GM19328 (cell line): ENCODE results near the gene PKN1.

Experiments used
- ATAC-seq: cut with Tn5 transposase; IDR thresholded peaks from one replicate; pipeline ENCODE4 v1.9.1; 2021; ENCODE audit warnings: mild to moderate bottlenecking, moderate library complexity; ENCODE audit not compliant: unreplicated experiment

Gene PKN1

DNA sequence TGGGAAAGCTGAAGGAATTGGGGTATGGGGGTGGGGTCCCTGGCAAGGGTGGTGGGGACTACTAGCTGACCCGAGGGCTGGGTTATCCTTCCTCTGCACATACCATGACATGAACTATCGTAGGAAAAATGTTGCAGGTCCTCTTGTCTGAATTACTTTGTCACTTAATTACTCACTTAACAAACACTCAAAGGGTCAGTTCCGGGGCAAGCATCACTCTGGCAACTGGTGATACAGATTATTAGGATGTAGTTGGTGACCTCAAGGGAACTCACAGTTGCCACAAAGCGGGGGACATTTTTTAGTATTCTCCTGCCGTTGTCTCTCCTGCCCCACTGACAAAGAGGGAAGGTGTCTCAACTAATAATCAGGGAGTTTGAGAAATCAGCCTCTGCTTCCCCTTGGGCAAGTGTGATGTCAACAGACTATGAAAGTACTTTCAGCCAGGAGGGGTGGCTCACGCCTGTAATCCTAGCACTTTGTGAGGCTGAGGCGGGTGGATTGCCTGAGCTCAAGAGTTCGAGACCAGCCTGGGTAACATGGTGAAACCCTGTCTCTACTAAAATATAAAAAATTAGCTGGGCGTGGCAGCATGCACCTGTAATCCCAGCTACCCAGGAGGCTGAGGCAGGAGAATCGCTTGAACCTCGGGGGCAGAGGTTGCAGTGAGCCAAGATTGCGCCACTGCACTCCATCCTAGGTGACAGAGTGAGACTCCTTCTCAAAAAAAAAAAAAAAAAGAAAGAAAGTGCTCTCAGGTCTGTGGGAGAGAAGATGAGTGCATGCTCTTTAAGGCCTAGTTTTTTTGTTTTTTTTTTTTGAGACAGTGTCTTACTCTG lies 74.8 kb downstream of the PKN1 start:
- no peak for ATAC-seq

GRCh38 chr19:14510311-14511228 lies 77.5 kb downstream of the PKN1 start:
- ATAC-seq = no peak

- ATAC-seq = no peak
These were observed 78.1 kb downstream of the PKN1 start for GRCh38 chr19:14511229-14511593.

DNA sequence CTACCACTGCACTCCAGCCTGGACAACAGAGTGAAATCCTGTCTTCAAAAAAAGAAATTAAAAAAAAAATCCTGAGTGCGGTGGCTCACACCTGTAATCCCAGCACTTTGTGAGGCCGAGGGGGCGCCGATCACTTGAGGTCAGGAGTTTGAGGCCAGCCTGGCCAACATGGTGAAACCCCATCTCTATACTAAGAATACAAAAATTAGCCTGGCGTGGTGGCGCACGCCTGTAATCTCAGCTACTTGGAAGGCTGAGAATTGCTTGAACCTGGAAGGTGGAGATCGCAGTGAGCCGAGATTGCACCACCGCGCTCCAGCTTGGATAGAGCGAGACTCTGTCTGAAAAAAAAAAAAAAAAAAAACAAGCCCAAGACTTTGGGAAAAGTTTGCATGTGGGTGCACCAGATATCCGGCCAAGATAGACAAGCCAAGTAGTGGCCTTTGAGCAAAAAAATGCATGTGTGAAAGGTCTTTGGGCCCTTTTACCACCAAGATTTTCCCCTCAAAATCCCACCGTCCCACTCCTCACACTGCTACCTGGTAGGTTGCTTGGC lies 79.4 kb downstream of the PKN1 start:
- no peak for ATAC-seq

DNA sequence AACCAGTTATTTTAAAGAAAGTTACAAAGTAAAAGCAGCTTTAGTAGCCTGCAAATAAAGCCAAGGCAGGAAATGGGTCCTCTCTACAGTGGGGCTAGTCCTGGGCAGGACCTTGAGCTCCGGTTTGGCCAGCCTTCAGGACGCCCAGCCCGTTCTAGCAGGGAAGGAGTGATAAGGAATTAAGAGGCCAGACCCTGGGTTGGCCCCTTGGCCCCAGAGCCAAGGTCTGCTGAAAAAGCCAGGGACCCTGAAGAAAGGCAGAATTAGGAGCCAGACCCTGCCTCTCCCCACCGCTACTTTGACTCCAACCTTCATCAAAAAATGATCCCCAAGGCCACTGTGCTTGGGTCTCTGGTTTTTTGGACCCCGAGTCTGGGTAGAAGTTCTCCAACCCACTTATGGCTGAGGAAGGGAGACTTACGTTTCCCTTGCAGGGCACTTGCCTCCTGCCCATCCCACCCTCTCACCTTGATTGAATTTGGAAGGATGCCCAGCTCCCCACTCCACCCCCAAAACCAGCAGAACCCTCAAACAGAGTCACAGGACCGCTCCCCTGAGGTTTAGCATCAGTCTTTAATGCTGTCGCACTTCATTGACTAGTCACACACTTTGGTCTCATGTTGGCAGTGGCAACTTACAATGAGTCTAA lies 81.2 kb downstream of the PKN1 start:
- no peak for ATAC-seq

DNA sequence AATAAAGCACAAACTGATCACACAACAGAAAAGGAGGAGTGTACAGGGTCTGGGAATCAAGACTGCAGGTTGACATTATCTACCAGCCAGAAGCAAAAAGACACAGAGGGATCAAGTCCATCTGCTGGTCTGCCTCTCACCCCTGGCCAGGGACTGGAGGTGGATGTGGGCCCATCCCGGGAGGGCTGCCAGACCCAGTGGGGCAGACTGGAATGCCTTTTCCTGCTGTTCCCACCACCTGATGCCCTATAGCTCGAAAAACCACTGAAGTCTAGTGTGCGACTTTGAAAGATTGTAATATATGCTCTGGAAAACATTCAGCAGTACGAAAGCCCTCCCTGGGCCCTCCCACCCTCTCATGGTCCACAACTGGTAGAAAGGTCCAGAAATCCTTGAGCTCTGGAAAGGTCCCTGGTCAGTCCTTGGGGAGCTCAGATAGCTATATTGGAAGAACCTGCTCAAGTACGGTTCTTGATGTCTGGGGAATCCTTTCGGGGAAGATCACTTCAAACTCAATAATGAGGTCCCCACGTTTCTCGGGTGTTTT lies 82.5 kb downstream of the PKN1 start:
- no peak for ATAC-seq

GRCh38 chr19:14516048-14516534 lies 83.0 kb downstream of the PKN1 start:
- no peak for ATAC-seq

- no peak for ATAC-seq
These were observed 83.8 kb downstream of the PKN1 start for GRCh38 chr19:14516746-14517438.

- ATAC-seq = no peak
These were observed 84.3 kb downstream of the PKN1 start for GRCh38 chr19:14517446-14517839.

DNA sequence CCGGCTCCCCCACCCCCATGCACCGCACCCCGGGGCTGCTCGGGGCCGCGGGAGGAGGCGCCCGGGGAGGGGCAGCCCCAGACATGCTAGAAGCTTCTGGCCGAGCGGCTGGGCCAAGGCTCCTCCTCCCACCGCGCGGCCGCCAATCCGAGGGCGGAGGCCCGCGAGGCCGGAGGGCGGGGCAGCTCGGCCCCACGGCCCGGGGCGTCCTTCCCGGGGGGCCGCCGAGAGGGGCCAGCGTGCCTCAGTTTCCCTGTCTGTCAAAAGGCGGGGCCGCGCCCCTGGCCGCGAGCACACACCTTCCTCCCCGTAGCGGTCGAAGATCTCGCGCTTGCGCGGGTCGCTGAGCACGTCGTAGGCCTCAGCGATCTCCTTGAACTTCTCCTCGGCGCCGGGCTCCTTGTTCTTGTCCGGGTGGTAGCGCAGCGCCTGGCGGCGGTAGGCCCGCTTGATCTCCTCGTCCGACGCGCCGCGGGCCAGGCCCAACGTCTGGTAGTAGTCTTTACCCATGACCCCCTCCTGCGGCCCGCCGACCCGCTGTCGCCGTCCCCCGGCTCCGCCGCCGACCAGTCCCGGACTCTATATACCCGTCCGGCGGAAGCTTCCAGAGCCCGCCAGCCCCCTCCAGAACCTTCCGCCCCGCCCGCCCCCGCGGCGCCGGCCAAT lies 84.9 kb downstream of the PKN1 start, which contains the start of gene DNAJB1:
Gene DNAJB1 (minus strand): TSS at position 558 of the 666 bp plus-strand sequence. CDS start 48 bp downstream, at position 510.
- peak; percentile 68 for ATAC-seq

GRCh38 chr19:14519245-14519859 lies 86.2 kb downstream of the PKN1 start:
- ATAC-seq = no peak

- ATAC-seq = no peak
These were observed 86.8 kb downstream of the PKN1 start for GRCh38 chr19:14519860-14520407.

DNA sequence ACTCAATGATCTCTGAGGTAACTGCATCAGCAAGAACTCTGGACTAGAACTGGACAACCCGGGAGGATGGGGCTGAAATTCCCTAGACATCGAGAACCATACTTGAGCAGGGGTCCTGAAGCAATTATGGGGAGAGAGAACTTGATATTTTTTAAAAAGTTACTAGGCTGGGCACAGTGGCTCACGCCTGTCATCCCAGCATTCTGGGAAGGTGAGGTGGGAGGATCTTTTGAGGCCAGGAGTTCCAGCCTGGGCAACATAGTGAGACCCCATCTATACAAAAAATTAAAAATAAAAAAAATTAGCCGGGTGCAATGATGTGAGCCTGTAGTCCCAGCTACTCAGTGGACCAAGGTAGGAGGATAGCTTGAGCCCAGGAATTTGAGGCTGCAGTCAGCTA lies 87.4 kb downstream of the PKN1 start:
- no peak for ATAC-seq
